Stomach (tissue), 9 donors: ENCODE data around the gene RNF225. TPM values are rescaled to one million over a fixed set of nuclear protein-coding genes. Genes with fewer than 3 reads are reported as not detected.

Source experiments
- DNase-seq, 2 donors: peaks; one replicate each; pipeline versions ENCODE4 v3.0.0 to v3.0.0-alpha.2; 2013 to 2019
- H3K27ac ChIP-seq, 5 donors: fragments of 200-600 bp in 4 of 5; sonication (generic) in 4 of 5; one replicate each; pipeline ENCODE4 v1.5.1; 2013 to 2019; ENCODE audit warnings: mild to moderate bottlenecking in 1 of 5, moderate library complexity in 1 of 5
- H3K27me3 ChIP-seq, 3 donors: fragments of 200-600 bp; sonication (generic); one replicate each; pipeline ENCODE4 v1.5.1; 2017 to 2019; ENCODE audit warnings: mixed run types in 1 of 3
- H3K36me3 ChIP-seq, 4 donors: fragments of 200-600 bp; sonication (generic); 1 replicate in 3 of 4; 2 replicates in 1 of 4; pipeline ENCODE4 v1.5.1; 2016 to 2019
- H3K4me1 ChIP-seq, 4 donors: fragments of 200-600 bp; sonication (generic); one replicate each; pipeline ENCODE4 v1.5.1; 2016 to 2019
- H3K4me3 ChIP-seq, 4 donors: fragments of 200-600 bp; sonication (generic) in 3 of 4; one replicate each; pipeline ENCODE4 v1.5.1; 2016 to 2019; ENCODE audit warnings: mild to moderate bottlenecking in 1 of 4
- H3K9me3 ChIP-seq, 4 donors: fragments of 200-600 bp; sonication (generic); one replicate each; pipeline ENCODE4 v1.5.1; 2016 to 2019
- CTCF ChIP-seq, 7 experiments: fragments of 450-650 bp in 4 of 7; fragments of 200-600 bp in 3 of 7; sonication (generic) in 3 of 7; IDR thresholded peaks; one replicate each; pipeline ENCODE4 v1.5.1; 2016 to 2019; ENCODE audit warnings: antibody characterized with exemption in 7 of 7, control low read depth in 2 of 7, mild to moderate bottlenecking in 1 of 7
- EP300 ChIP-seq: sonication (generic); formaldehyde crosslinking; IDR thresholded peaks from one replicate; pipeline ENCODE4 v1.6.1; 2017; ENCODE audit warnings: antibody characterized with exemption
- POLR2A ChIP-seq, 4 donors: fragments of 450-650 bp; IDR thresholded peaks; one replicate each; pipeline ENCODE4 v1.6.1; 2016; ENCODE audit warnings: antibody characterized with exemption in 4 of 4, control low read depth in 2 of 4, mild to moderate bottlenecking in 1 of 4, moderate library complexity in 1 of 4
- POLR2AphosphoS5 ChIP-seq, 3 donors: sonication (generic); formaldehyde crosslinking; IDR thresholded peaks; one replicate each; pipeline ENCODE4 v1.6.1; 2016; ENCODE audit warnings: antibody characterized with exemption in 3 of 3
- WGBS, 5 donors: extraction: QIAGEN DNeasy Blood & Tissue Kit in 3 of 5; methylation state at CpG; one replicate each; pipeline versions ENCODE4 v1.1.5 to v1.1.7; 2013 to 2018; 5-methylcytosine and 5-hydroxymethylcytosine counted together
- intact Hi-C: fragments of 100-400 bp; cut with DNase I; formaldehyde crosslinking; loops from one replicate; pipeline ENCODE4 v1.15.1; 2023; ENCODE audit warnings: low total_unique reads
- polyA plus RNA-seq, 3 donors: library from polyadenylated mRNA; stranded (reverse); fragments of 200-250 nt; gene quantifications; one replicate each; pipeline ENCODE4 v1.2.3, GENCODE V29; 2013
- total RNA-seq, 5 donors: library from RNA; depleted of rRNA; stranded (reverse); fragments of >200 nt; gene quantifications; one replicate each; pipeline versions ENCODE4 v1.1.0 to v1.2.3, GENCODE V29; 2014 to 2016
- donor health status: healthy with polysubstance abuse.
- donor health status: Bipolar disorder and iron deficiency.
- donor health status: healthy.

RNF225 gene
- total and polyA plus RNA-seq, 8 donors = 0.13 TPM; not detected in 7

- peak in 1 of 2 donors; percentile 45 for DNase-seq
- Histone ChIP-seq H3K4me1 (peaks cover 21 to 51% (median 25%) of the 10 kb centered on the region in 4 donors), H3K9me3 (no peaks in the 10 kb centered on the region), H3K4me3 (peak overlapping the region in 2 of 4 donors; percentile 25 to 28), H3K27me3 (peaks cover 6 to 38% (median 13%) of the 10 kb centered on the region in 3 donors), H3K36me3 (peaks cover 38 to 42% (median 41%) of the 10 kb centered on the region in 4 donors), H3K27ac (no peak overlapping the region)
- TF ChIP-seq EP300 (no peak), POLR2AphosphoS5 (IDR thresholded peaks at IDR 0.05) (no peak), POLR2A (IDR thresholded peaks at IDR 0.05) (no peak), CTCF (IDR thresholded peaks at IDR 0.05) (no peak)
- WGBS, 5 donors = 4 to 14% (median 5%) methylated on average over 8 to 75 of the region's 75 CpGs
- intact Hi-C loops = no loop called here
Observed at GRCh38 chr19:58395979-58396627, 647 bp downstream of the RNF225 start.

GRCh38 chr19:58396691-58397532, 1.5 kb downstream of the RNF225 start:
- H3K4me3 ChIP-seq = peak overlapping the region in 1 of 4 donors; percentile 28
- intact Hi-C loops = no loop called here
- H3K9me3 ChIP-seq = no peaks in the 10 kb centered on the region
- H3K27me3 ChIP-seq = peaks cover 6 to 38% (median 13%) of the 10 kb centered on the region in 3 donors
- 29 to 91% (median 33%) methylated on average over 5 to 58 of the region's 58 CpGs for WGBS, 5 donors
- H3K4me1 ChIP-seq = peaks cover 25 to 52% (median 30%) of the 10 kb centered on the region in 4 donors
- H3K27ac ChIP-seq = no peak overlapping the region
- no peak for TF ChIP-seq EP300
- TF ChIP-seq POLR2A (IDR thresholded peaks at IDR 0.05) = no peak
- no peak for TF ChIP-seq CTCF (IDR thresholded peaks at IDR 0.05)
- no peak for TF ChIP-seq POLR2AphosphoS5 (IDR thresholded peaks at IDR 0.05)
- DNase-seq = no peak
- peaks cover 30 to 34% (median 33%) of the 10 kb centered on the region in 4 donors for H3K36me3 ChIP-seq

GRCh38 chr19:58397533-58398037, 2.1 kb downstream of the RNF225 start:
- no peaks in the 10 kb centered on the region for H3K9me3 ChIP-seq
- no peak overlapping the region for H3K27ac ChIP-seq
- intact Hi-C loops = no loop called here
- no peak overlapping the region for H3K4me3 ChIP-seq
- H3K27me3 ChIP-seq = peaks cover 6 to 38% (median 13%) of the 10 kb centered on the region in 3 donors
- 59 to 82% (median 64%) methylated on average over 6 to 7 of the region's 7 CpGs for WGBS, 5 donors
- peaks cover 25 to 28% (median 27%) of the 10 kb centered on the region in 4 donors for H3K36me3 ChIP-seq
- peaks cover 29 to 57% (median 34%) of the 10 kb centered on the region in 4 donors for H3K4me1 ChIP-seq
- no peak for DNase-seq
- TF ChIP-seq EP300 = no peak
- TF ChIP-seq POLR2A (IDR thresholded peaks at IDR 0.05) = no peak
- no peak for TF ChIP-seq POLR2AphosphoS5 (IDR thresholded peaks at IDR 0.05)
- no peak for TF ChIP-seq CTCF (IDR thresholded peaks at IDR 0.05)

- intact Hi-C loops = no loop called here
- Histone ChIP-seq H3K4me3 (no peak overlapping the region), H3K27me3 (peaks cover 6 to 38% (median 13%) of the 10 kb centered on the region in 3 donors), H3K27ac (no peak overlapping the region), H3K9me3 (no peaks in the 10 kb centered on the region), H3K36me3 (peaks cover 20 to 23% (median 22%) of the 10 kb centered on the region in 4 donors), H3K4me1 (peaks cover 29 to 57% (median 34%) of the 10 kb centered on the region in 4 donors)
- WGBS, 5 donors = 79 to 84% (median 83%) methylated on average over 4 of the region's 4 CpGs
- TF ChIP-seq CTCF (IDR thresholded peaks at IDR 0.05) (no peak), EP300 (no peak), POLR2A (IDR thresholded peaks at IDR 0.05) (no peak), POLR2AphosphoS5 (IDR thresholded peaks at IDR 0.05) (no peak)
- DNase-seq = no peak
Observed at GRCh38 chr19:58398087-58398486, 2.6 kb downstream of the RNF225 start.
